GM23338 (cell line): ENCODE data around the gene BAAT.

Experiments
- CTCF ChIP-seq, 2 experiments: fragments of 200-600 bp in 1 of 2; sonication (generic) in 1 of 2; conservative IDR thresholded peaks; 2 replicates each; pipeline versions ENCODE4 v1.5.1 to v1.6.1; 2016 to 2017; ENCODE audit warnings: antibody characterized with exemption in 2 of 2, low read depth in 2 of 2, mild to moderate bottlenecking in 2 of 2, moderate library complexity in 1 of 2
- EZH2phosphoT487 ChIP-seq: fragments of 200-600 bp; sonication (generic); IDR thresholded peaks from one replicate; pipeline ENCODE4 v1.8.1; 2018; ENCODE audit warnings: antibody characterized with exemption; ENCODE audit not compliant: unreplicated experiment
- POLR2AphosphoS5 ChIP-seq: IDR thresholded peaks from 2 replicates; pipeline ENCODE4 v1.6.1; 2016; ENCODE audit warnings: antibody characterized with exemption, low read depth
- REST ChIP-seq: IDR thresholded peaks from one replicate; pipeline ENCODE4 v1.6.1; 2018; ENCODE audit warnings: antibody characterized with exemption; ENCODE audit not compliant: unreplicated experiment

GRCh38 chr9:101369884-101370531 lies 14.8 kb downstream of the BAAT start:
- TF ChIP-seq CTCF (conservative IDR thresholded peaks at IDR 0.05; ENCODE audit: low read depth in 2 of 2) = no peak
- TF ChIP-seq REST = no peak
- TF ChIP-seq POLR2AphosphoS5 = no peak
- TF ChIP-seq EZH2phosphoT487 = no peak
